Measurements from ENCODE around the gene LCTL.
"Not testable (repeated sequence)": the region's sequence is repeated elsewhere in the genome, so short reads cannot be mapped to it uniquely, and the experiment has no call there.

The LCTL gene

GRCh38 chr15:66595332-66595731, 29.5 kb upstream of the LCTL start:
- H3K27ac ChIP-seq = no peak overlapping the region
- no peak for TF ChIP-seq CTCF (IDR thresholded peaks at IDR 0.05)

DNA sequence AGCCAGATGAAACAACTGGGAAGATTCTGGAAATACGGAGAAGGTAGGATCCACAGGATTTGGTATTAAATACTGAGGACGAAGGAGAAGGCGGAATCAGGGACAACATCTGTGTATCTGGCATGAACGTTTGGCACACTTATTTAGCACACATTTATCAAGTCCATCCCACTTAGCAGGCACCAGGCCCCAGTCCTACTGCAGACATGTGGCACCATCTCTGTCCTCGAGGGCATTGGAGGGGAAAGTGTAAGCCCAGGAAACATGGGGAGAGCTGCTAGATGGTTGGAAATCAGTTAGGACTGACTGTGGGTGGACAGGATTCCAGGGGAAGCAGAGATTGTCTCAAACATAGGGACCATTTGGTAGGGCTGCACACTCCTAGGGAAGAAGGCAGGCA, 29.0 kb upstream of the LCTL start:
- no peak for TF ChIP-seq CTCF (IDR thresholded peaks at IDR 0.05)
- TF ChIP-seq ZFX (IDR thresholded peaks at IDR 0.05; ENCODE audit: borderline replicate concordance) = no peak
- no peak overlapping the region for H3K27ac ChIP-seq

DNA sequence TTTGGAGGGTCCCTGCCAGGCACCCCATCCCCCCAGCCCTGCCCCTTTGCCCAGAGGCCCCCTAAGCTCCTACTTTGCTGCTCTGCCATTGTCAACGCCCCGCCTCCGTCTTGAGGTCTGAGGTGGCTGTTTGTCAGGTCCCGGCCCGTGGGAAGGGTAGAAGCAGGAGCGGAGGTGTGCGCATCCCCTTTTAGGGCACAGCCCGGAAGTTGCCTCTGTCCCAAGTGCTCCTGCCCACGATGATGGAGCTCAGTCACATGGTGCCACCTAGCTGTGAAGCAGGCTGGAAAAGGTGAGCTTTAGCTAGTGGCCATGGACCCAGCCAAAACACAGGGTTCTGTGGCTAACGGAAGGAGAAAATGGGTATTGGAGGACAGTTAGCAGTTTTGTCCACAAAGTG, 28.5 kb upstream of the LCTL start:
- H3K27ac ChIP-seq = no peak overlapping the region
- TF ChIP-seq CTCF (IDR thresholded peaks at IDR 0.05) (no peak), ZFX (IDR thresholded peaks at IDR 0.05; ENCODE audit: borderline replicate concordance) (no peak)

GRCh38 chr15:66593219-66593780, 27.5 kb upstream of the LCTL start:
- no peak overlapping the region for H3K27ac ChIP-seq
- TF ChIP-seq CTCF (IDR thresholded peaks at IDR 0.05) (no peak), ZFX (IDR thresholded peaks at IDR 0.05; ENCODE audit: borderline replicate concordance) (no peak)

- TF ChIP-seq ZFX (IDR thresholded peaks at IDR 0.05; ENCODE audit: borderline replicate concordance) (no peak), CTCF (IDR thresholded peaks at IDR 0.05) (no peak)
- no peak overlapping the region for H3K27ac ChIP-seq
These were observed 26.9 kb upstream of the LCTL start for GRCh38 chr15:66592505-66593218.

DNA sequence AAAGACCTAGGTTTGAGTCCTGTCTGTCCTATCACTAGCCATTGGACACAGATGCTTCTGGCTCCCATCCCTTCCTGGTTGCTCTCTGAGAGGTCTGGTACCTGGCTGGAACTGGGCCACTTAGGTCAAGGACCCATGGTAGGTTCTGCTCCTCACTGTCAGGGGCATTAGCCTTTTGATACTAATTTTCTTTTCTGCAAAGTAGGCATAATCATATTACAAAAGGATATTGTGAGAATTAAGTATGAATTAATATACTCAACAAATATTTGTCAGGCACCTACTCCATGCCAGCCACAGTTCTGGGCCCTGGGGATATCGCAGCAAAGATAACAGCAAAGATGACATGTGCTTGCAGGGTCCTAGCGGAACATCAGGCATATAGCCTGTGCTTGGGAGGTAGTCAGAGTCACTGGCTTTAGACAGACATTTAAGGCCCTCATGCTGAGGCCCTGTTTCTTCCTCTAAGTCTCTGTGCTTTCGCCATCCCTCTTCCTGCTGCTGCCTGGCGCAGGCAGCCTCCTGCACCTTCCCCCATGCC, 25.6 kb upstream of the LCTL start:
- TF ChIP-seq ZFX (IDR thresholded peaks at IDR 0.05; ENCODE audit: borderline replicate concordance) (no peak), CTCF (IDR thresholded peaks at IDR 0.05) (no peak)
- no peak overlapping the region for H3K27ac ChIP-seq

- TF ChIP-seq ZFX (IDR thresholded peaks at IDR 0.05; ENCODE audit: borderline replicate concordance) (no peak), CTCF (IDR thresholded peaks at IDR 0.05) (no peak)
- no peak overlapping the region for H3K27ac ChIP-seq
These were observed 24.6 kb upstream of the LCTL start for GRCh38 chr15:66590435-66590834.

DNA sequence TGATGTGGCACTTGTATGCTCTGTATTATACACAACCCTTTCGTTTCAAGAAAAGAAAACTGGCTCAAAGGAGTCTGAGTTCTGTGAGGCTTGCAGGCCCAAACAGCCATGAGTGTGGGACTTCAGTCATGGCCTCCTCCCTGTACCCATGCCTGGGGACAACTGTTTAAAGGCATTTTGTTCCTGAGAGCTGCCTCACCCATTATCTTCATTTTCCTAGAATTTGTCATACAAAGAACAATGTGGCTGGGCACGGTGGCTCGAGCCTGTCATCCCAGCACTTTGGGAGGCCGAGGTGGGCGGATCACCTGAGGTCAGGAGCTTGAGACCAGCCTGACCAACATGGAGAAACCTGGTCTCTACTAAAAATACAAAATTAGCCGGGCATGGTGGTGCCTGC, 23.6 kb upstream of the LCTL start:
- not testable (repeated sequence) for H3K27ac ChIP-seq

Measured in 22Rv1 (cell line).